Activated naive CD4-positive, alpha-beta T cell treated with anti-CD3 and anti-CD28 coated beads, Interleukin-2, amount 10 ng/mL, durations not matched to agents 7 days and 5 days (primary cell): Measurements from ENCODE around the gene KCTD13.
"Not testable (repeated sequence)": the region's sequence is repeated elsewhere in the genome, so short reads cannot be mapped to it uniquely, and the experiment has no call there.

Source experiments
- CTCF ChIA-PET: fragments of 350-600 bp; sonication (Branson Sonifier 250); formaldehyde crosslinking; loops from one replicate; lab custom pipeline; 2021; ENCODE audit warnings: antibody characterized with exemption; lab: Charles Lee
- DNase-seq: peaks from one replicate; pipeline ENCODE4 v3.0.0-alpha.2; 2020
- H3K27ac Mint-ChIP-seq: one replicate; pipeline ENCODE4 v1.8.0; 2021; ENCODE audit warnings: mild to moderate bottlenecking, moderate library complexity, mixed read lengths
- H3K27me3 Mint-ChIP-seq: one replicate; pipeline ENCODE4 v1.8.0; 2021; ENCODE audit warnings: mild to moderate bottlenecking, mixed read lengths
- H3K36me3 Mint-ChIP-seq: one replicate; pipeline ENCODE4 v1.8.0; 2021; ENCODE audit warnings: mixed read lengths
- H3K4me1 Mint-ChIP-seq: one replicate; pipeline ENCODE4 v1.8.0; 2021; ENCODE audit warnings: mixed read lengths
- H3K4me3 Mint-ChIP-seq: one replicate; pipeline ENCODE4 v1.8.0; 2021; ENCODE audit warnings: mild to moderate bottlenecking, moderate library complexity, mixed read lengths
- H3K9me3 Mint-ChIP-seq: one replicate; pipeline ENCODE4 v1.8.0; 2021; ENCODE audit warnings: mixed read lengths

KCTD13 gene

DNA sequence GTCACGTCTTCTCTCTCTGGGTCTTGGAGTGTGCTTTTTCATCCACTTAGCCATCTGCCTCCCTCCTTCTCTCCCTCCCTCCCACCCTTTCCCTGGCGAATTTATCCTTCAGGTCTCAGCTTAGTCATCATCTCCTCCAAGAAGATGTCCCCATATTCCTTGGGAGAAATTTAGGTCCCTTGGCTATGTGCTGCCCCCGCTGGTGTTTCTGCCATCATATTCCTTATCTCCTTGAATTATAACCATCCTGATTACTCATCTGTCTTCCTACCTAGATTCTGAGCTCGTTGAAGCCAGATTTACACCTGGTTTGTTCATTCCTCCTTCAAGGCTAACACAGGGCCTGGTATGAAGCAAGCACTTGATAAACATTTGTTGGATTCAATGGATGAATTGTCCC is 31.7 kb downstream of the KCTD13 start:
- no peaks in the 10 kb centered on the region for H3K36me3 Mint-ChIP-seq
- H3K4me1 Mint-ChIP-seq, result peaks cover under 1% of the 10 kb centered on the region
- H3K27ac Mint-ChIP-seq, result no peak overlapping the region
- H3K27me3 Mint-ChIP-seq, result peaks cover 58% of the 10 kb centered on the region
- CTCF ChIA-PET, result no interaction called here
- DNase-seq, result no peak
- no peak overlapping the region for H3K4me3 Mint-ChIP-seq
- no peaks in the 10 kb centered on the region for H3K9me3 Mint-ChIP-seq

DNA sequence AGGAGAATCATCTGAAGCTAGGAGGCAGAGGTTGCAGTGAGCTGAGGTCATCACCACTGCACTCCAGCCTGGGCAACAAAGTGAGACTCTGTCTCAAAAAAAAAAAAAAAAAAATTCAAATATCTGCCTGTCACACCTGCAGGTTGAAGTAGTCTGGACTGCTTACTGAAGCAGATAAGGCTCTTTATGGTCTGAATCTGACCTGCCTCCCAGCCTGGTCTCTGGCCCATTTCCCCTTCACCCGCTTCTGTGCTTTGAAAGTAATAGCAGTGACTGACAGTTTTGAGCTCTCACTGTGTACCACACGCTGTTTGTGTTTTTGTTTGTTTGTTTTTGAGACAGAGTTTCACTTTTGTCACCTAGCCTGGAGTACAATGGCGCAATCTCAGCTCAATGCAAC is 32.5 kb downstream of the KCTD13 start:
- no peaks in the 10 kb centered on the region for H3K9me3 Mint-ChIP-seq
- H3K27ac Mint-ChIP-seq, result no peak overlapping the region
- DNase-seq, result no peak
- H3K36me3 Mint-ChIP-seq, result no peaks in the 10 kb centered on the region
- CTCF ChIA-PET, result no interaction called here
- no peak overlapping the region for H3K4me3 Mint-ChIP-seq
- peaks cover 52% of the 10 kb centered on the region for H3K27me3 Mint-ChIP-seq
- H3K4me1 Mint-ChIP-seq, result no peaks in the 10 kb centered on the region

DNA sequence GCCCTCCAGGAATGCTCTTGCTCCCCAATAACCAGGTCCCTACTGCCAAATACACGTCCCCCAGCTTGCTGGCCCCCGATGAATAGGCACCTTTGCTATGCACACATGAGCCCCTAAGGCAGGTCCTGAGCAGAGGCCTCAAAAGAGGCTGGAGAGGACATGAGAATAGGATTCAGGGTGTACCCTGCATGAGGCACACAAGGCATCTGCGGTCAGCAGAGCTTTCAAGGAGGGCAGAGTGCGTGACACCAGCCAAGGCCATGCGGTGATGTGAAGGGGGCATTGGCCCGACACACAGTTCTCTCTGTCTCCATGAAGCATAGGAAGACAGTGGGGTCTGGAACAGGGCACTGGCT is 33.6 kb downstream of the KCTD13 start:
- Mint-ChIP-seq H3K27ac (no peak overlapping the region), H3K9me3 (no peaks in the 10 kb centered on the region), H3K4me1 (no peaks in the 10 kb centered on the region), H3K27me3 (peaks cover 45% of the 10 kb centered on the region), H3K36me3 (no peaks in the 10 kb centered on the region), H3K4me3 (no peak overlapping the region)
- DNase-seq, result no peak
- CTCF ChIA-PET, result no interaction called here

DNA sequence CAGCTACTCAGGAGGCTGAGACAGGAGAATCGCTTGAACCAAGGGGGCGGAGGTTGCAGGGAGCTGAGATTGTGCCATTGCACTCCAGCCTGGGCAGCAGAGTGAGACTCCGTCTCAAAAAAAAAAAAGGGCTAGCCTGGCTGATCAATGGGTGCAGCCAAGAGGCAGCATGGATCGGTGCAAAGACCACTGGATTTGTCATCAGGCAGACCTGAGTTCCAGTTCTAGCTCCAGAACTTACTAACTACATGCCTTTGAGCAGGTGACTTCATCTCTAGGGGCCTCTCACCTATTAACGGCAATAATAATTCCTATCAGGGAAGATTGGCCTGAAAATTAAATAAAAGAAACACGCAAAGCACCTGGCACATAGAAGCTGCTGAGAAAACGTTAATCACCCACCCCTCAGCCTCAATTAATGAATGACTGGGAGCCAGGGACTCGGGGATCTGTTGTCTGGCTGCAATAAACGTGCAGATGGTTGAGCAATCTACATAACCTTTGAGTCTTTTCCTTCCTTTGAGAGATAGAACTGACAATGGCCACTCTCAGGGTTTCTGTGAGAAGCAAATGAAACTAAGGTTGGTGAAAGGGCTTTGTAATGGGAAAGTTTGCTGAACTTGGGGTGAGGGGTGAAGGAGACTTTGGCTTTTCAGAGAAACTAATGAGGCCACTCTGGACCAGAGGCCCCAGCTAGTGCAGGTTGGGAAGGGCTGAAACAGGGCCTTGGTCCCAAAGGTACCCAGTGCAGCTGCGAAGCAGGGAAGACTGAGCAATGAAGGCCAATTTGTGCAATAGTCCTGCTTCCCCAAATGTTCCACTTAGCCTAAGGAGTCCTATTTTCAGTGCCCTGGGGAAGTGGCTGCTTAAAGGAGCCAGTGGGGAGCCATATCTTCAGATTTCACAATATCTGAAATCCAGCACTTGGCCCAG is 34.2 kb downstream of the KCTD13 start:
- CTCF ChIA-PET, result no interaction called here
- H3K36me3 Mint-ChIP-seq, result no peaks in the 10 kb centered on the region
- H3K9me3 Mint-ChIP-seq, result no peaks in the 10 kb centered on the region
- H3K27me3 Mint-ChIP-seq, result peaks cover 38% of the 10 kb centered on the region
- no peak overlapping the region for H3K4me3 Mint-ChIP-seq
- H3K27ac Mint-ChIP-seq, result no peak overlapping the region
- no peaks in the 10 kb centered on the region for H3K4me1 Mint-ChIP-seq
- DNase-seq, result no peak

DNA sequence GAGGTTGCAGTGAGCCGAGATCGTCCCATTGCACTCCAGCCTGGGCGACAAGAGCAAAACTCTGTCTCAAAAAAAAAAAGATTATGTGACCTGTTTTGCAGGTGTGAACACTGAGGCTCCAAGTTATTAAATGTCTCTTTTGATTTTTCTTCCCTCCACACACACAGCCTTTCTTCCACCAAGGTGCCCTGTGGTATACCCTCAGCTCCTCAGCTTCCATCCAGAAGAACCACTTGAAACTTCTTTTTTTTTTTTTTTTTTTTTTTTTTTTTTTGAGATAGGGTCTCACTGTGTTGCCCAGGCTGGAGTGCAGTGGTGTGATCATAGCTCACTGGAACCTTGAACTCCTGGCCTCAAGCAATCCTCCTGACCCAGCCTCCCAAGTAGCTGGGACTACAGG is 36.7 kb downstream of the KCTD13 start:
- CTCF ChIA-PET, H3K4me1 Mint-ChIP-seq, DNase-seq, H3K27ac Mint-ChIP-seq, H3K4me3 Mint-ChIP-seq, H3K9me3 Mint-ChIP-seq, H3K36me3 Mint-ChIP-seq: not testable (repeated sequence)
- H3K27me3 Mint-ChIP-seq, result peaks cover 18% of the 10 kb centered on the region

DNA sequence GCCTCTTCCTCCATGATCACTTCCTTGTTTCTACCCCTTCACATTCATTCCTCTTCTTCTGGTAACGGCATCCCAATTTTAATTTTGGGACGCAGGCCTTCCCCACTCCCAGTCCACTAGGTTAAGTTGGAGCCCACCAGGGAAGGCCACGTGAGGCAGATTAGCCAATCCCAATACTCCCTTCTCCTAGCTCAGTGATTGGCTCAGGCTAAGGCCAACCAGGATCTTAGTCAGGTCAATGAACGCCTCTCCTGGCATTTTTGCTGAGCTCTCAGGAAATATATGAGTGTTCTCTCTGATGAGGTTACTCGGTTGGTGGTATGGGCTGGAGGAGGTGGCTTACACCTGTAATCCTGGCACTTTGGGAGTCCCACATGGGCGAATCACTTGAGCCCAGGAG is 42.0 kb downstream of the KCTD13 start:
- Mint-ChIP-seq H3K4me1 (no peaks in the 10 kb centered on the region), H3K27ac (no peak overlapping the region), H3K4me3 (no peak overlapping the region), H3K9me3 (no peaks in the 10 kb centered on the region), H3K27me3 (peaks cover 37% of the 10 kb centered on the region), H3K36me3 (no peaks in the 10 kb centered on the region)
- no peak for DNase-seq
- CTCF ChIA-PET, result interaction anchor here (1.2 kb wide), 1 partner anchor 122 kb away, joined by 3 read pairs; no protein-coding TSS in a partner anchor

DNA sequence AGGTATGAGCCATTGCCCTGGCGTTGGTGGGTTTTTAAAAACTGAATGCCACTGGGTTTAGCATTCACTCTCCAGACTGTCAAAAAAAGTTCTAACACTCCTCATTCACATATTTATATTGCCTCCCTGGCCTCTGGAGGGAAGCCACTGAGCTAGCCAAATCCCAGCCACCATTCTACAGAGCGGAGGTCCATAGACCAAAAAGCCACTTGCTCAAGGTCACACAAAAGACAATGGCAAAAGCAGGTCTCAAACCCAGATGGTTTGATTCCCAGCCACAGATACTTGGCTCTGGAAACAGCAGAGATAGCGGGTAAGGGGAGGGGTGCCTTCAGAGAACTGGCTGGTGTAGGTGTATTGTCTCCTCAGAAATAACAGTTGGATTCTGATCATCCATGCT is 45.0 kb downstream of the KCTD13 start:
- DNase-seq, result no peak
- CTCF ChIA-PET, result no interaction called here

DNA sequence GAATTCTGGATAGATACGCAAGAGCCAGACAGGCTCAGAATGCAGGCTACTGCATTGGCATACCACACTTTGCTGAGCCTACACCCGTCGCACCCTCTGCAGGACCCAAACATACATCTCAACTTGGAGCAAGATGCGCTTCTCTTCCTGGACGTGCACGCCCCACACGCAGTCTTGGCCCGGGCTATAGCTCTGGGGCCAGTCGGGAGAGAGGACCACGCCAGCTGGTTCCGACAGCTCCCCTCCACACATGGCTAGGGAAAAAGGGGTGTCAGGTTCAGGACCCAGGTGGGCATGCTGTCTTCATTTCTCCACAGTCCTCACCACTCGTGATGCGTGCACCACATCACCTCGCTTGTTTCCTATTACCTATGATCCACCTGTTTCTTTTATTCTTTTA is 47.9 kb downstream of the KCTD13 start:
- no peak overlapping the region for H3K27ac Mint-ChIP-seq
- peaks cover 17% of the 10 kb centered on the region for H3K4me1 Mint-ChIP-seq
- DNase-seq, result no peak
- CTCF ChIA-PET, result no interaction called here
- H3K27me3 Mint-ChIP-seq, result peaks cover 63% of the 10 kb centered on the region
- no peaks in the 10 kb centered on the region for H3K9me3 Mint-ChIP-seq
- no peak overlapping the region for H3K4me3 Mint-ChIP-seq
- no peaks in the 10 kb centered on the region for H3K36me3 Mint-ChIP-seq

More for the DNA sequence above, 45.0 kb downstream of the KCTD13 start:
- Mint-ChIP-seq H3K9me3 (no peaks in the 10 kb centered on the region), H3K36me3 (no peaks in the 10 kb centered on the region), H3K4me3 (no peak overlapping the region), H3K4me1 (peaks cover 17% of the 10 kb centered on the region), H3K27me3 (peaks cover 56% of the 10 kb centered on the region), H3K27ac (no peak overlapping the region)

DNA sequence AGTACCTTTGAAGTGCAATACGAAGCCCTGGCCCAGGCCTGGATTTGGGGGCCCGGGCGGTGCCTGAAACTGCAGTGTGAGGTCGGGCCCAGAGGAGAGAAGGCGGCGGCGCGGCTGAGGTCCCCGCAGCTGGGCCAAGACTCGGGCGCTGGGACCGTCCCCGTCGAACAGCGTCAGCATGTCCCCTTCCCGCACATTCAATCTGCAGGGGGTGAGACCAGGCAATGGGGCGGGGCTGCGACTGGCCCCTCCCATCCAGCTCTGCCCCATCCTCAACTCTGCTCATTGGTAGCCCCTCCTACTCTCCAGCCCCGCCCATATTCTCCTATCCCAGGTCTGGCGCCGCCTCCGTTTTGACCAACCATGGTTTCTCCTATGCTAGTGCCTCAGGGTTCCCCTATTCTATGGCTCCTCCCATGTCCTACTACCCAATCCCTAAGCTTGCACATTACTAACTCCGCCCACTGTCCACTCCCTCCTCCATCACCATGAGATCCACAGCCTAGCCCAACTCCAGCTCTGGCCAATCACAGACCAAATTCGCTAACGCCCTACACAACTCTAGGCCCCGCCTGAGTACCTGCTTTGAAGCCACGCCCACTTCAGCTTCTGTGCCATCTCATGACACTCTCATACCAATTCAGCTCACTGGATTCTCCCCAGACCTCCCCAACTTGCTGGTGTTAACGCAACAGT is 48.6 kb downstream of the KCTD13 start:
- Mint-ChIP-seq H3K27ac (no peak overlapping the region), H3K9me3 (no peaks in the 10 kb centered on the region), H3K36me3 (no peaks in the 10 kb centered on the region), H3K27me3 (peaks cover 56% of the 10 kb centered on the region), H3K4me3 (peak overlapping the region; percentile 63), H3K4me1 (peaks cover 17% of the 10 kb centered on the region)
- peak; percentile 66 for DNase-seq
- CTCF ChIA-PET, result interaction anchor here (0.6 kb wide), 1 partner anchor 29 kb away, joined by 3 read pairs; no protein-coding TSS in a partner anchor

DNA sequence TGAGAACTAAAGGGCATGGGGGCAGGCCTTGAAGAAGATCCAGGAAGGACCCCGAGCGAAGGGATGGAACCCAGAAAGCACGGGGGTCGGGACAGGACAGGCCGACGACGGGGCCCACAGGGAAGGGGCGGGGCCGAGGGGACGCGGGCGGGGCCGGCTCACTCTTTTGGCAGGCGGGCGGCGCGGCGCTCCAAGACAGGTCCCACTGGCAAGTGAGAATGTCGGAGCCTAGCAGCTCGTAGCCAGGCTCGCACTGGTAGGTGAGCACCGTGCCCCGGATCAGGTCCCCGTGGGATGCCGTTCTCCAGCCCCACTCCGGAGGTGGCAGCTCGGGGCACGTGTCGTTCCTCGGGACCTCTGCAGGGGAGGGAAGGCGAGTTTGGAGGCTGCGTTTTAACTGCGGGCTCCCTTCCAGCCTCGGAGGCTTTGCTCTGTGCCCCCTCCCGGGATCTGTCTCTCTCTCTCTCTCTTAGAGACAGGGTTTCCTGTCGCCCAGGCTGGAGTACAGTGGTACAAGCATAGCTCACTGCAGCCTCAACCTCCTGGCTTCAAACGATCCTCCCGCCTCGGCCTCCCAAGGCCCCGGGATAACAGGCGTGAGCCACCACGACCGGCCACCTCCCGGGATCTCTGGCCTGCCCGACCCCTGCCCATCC is 49.3 kb downstream of the KCTD13 start:
- Mint-ChIP-seq H3K9me3 (no peaks in the 10 kb centered on the region), H3K27ac (no peak overlapping the region), H3K4me3 (peak overlapping the region; percentile 63), H3K27me3 (peaks cover 56% of the 10 kb centered on the region), H3K36me3 (no peaks in the 10 kb centered on the region), H3K4me1 (peaks cover 17% of the 10 kb centered on the region)
- CTCF ChIA-PET, result interaction anchor here (0.6 kb wide), 1 partner anchor 29 kb away, joined by 3 read pairs; no protein-coding TSS in a partner anchor
- peak; percentile 66 for DNase-seq

DNA sequence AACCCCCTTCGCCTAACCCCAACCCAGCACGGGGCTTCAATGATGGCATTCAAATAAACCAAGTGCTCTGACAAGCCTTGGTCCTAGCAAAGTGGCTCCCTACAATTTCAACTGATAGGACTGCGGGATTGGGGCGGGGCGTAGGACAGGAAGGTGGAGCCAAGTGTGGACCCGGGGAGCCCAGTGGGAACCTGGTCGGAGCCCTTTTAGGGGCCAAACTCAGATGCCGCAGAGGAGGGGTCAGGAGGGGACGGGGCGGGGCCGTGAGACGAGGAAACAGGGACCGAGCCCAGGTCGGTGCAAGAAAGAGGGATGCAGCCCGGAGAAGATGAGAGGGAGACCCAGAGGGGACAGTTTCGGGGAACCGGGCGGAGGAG is 49.8 kb downstream of the KCTD13 start:
- Mint-ChIP-seq H3K4me1 (peaks cover 17% of the 10 kb centered on the region), H3K27ac (no peak overlapping the region)
- CTCF ChIA-PET, result no interaction called here

DNA sequence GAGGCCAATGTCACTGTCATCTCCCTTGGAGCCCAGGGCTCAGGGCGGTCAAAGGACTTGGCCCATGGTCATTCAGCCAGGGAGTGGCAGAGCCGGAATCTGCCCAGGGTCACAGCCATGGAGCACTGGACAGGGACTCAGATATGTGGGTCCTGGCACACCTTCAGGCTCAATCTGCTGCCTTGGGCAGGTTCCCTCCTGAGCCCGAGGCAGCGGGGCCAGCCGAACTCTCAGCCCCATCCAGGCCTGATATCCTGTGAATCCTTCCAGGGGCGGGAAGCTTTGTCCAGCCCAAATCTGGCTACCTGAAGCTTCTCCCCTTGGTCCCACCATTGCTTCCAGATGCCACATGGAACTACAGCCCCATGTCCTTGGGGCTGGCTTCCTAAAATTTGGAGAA is 50.8 kb downstream of the KCTD13 start:
- Mint-ChIP-seq H3K27me3 (peaks cover 48% of the 10 kb centered on the region), H3K27ac (no peak overlapping the region), H3K36me3 (no peaks in the 10 kb centered on the region), H3K4me1 (peaks cover 17% of the 10 kb centered on the region), H3K4me3 (no peak overlapping the region), H3K9me3 (no peaks in the 10 kb centered on the region)
- CTCF ChIA-PET, result interaction anchor here (1.4 kb wide), 1 partner anchor 11 kb away, joined by 3 read pairs; no protein-coding TSS in a partner anchor
- no peak for DNase-seq

More for the DNA sequence above, 49.8 kb downstream of the KCTD13 start:
- Mint-ChIP-seq H3K27me3 (peaks cover 55% of the 10 kb centered on the region), H3K36me3 (no peaks in the 10 kb centered on the region), H3K4me3 (peak overlapping the region; percentile 63), H3K9me3 (no peaks in the 10 kb centered on the region)
- peak; percentile 42 for DNase-seq

DNA sequence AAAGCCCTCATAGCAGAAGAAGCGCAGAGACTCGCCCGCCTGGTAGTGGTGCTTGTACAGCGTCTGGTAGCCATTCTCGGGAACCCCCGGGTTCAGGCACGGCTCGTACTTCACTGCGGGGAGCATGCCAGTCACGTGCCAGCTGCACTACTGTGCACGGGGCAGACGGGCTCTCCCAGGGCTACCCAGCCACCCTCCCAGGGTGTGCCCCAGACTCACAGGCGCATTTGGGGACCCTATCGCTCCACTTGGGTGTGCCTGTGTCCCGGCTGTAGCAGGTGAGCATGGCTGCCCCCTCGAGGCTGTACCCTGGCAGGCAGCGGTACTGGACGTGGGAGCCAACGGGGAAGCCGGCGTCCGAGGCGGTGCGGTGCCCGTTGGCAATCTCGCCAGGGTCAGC is 52.7 kb downstream of the KCTD13 start:
- no peak overlapping the region for H3K27ac Mint-ChIP-seq
- H3K4me3 Mint-ChIP-seq, result no peak overlapping the region
- peaks cover 17% of the 10 kb centered on the region for H3K4me1 Mint-ChIP-seq
- no peaks in the 10 kb centered on the region for H3K9me3 Mint-ChIP-seq
- DNase-seq, result no peak
- no peaks in the 10 kb centered on the region for H3K36me3 Mint-ChIP-seq
- peaks cover 34% of the 10 kb centered on the region for H3K27me3 Mint-ChIP-seq
- CTCF ChIA-PET, result no interaction called here

DNA sequence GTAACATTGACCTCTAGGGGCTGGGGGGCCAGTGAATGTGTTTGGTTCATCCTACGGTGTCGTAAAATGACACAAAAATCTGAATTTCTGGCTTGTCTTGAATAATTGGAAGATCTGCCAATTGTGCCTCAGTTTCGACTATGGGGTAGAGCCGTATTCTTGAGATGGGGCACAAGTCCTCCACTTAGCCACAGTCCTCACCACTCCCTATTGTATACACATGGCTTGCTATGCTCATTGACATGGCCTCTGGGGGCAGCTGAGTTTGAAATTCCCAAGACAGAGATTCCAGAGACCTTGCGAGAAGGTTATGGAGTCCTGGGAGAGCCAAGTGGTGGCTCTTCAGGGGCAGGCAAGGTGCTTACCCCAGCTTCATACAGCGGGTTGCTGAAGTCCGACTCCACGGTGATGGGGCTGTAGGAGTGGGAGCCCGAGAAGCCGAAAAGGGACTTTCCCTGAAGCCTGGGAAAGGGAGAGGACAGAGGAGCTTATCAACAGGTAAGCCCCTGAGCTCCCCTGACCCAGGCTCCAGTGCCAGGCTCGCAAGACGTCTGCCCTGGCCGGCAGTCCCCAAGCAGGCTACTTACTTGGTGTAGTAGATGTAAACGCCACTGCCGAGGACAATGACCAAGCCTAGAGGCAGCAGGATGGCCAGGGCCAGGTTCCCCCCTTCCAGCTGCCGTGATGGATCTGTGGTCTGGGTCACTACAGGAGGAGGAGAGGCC is 54.0 kb downstream of the KCTD13 start:
- peaks cover 12% of the 10 kb centered on the region for H3K4me1 Mint-ChIP-seq
- H3K4me3 Mint-ChIP-seq, result no peak overlapping the region
- peaks cover 28% of the 10 kb centered on the region for H3K27me3 Mint-ChIP-seq
- no peak for DNase-seq
- no peak overlapping the region for H3K27ac Mint-ChIP-seq
- H3K9me3 Mint-ChIP-seq, result no peaks in the 10 kb centered on the region
- CTCF ChIA-PET, result interaction anchor here (1.4 kb wide), 1 partner anchor 160 kb away, joined by 3 read pairs; the partner anchor contains the start of gene TLCD3B
- no peaks in the 10 kb centered on the region for H3K36me3 Mint-ChIP-seq
